AG04449 (cell line): ENCODE measurements around the gene COL26A1.
A peak's percentile ranks its signal among the peaks of the same experiment; 100 is the strongest.

Source experiments
- CTCF ChIA-PET: fragments of 350-600 bp; formaldehyde crosslinking; extraction: SDS; loops from one replicate; lab custom pipeline; 2021; ENCODE audit warnings: antibody characterized with exemption; lab: Yijun Ruan, JAX
- POLR2A ChIA-PET: fragments of 400-600, 350-600 bp; formaldehyde crosslinking; extraction: SDS; loops from one replicate; lab custom pipeline; 2020; ENCODE audit warnings: antibody characterized with exemption, inconsistent platforms; lab: Yijun Ruan, JAX
- DNase-seq: peaks from one replicate; pipeline ENCODE4 v3.0.0-alpha.2; 2010; ENCODE audit warnings: low read depth, low spot score
- H3K4me3 ChIP-seq: 2 replicates; pipeline ENCODE4 v1.5.1; 2011; ENCODE audit warnings: low read depth, mild to moderate bottlenecking, control low read depth, low read length
- CTCF ChIP-seq: IDR thresholded peaks from one replicate; pipeline ENCODE4 v1.5.1; 2011; ENCODE audit warnings: mild to moderate bottlenecking, moderate library complexity, low read length, control low read depth, inconsistent platforms; ENCODE audit not compliant: insufficient read depth; ENCODE audit errors: missing control alignments

The COL26A1 gene

GRCh38 chr7:101352920-101353308 lies 9.8 kb upstream of the COL26A1 start:
- DNase-seq = no peak
- no peak overlapping the region for H3K4me3 ChIP-seq
- TF ChIP-seq CTCF = no peak
- POLR2A ChIA-PET = no interaction called here
- CTCF ChIA-PET = interaction anchor here (0.6 kb wide), 1 partner anchor 155 kb away, joined by 3 read pairs; no protein-coding TSS in a partner anchor

- CTCF ChIA-PET = no interaction called here
- POLR2A ChIA-PET = no interaction called here
- TF ChIP-seq CTCF = no peak
- DNase-seq = no peak
- H3K4me3 ChIP-seq = no peak overlapping the region
Measured at GRCh38 chr7:101357433-101357832, 5.2 kb upstream of the COL26A1 start.

GRCh38 chr7:101363196-101363733 lies 590 bp downstream of the COL26A1 start:
- no peak overlapping the region; the same call in 1 of the 2 replicates for H3K4me3 ChIP-seq
- ChIA-PET POLR2A (no interaction called here), CTCF (interaction anchor here (0.8 to 6.1 kb wide), 15 partner anchors 10 to 180 kb away, joined by 3 to 64 read pairs (median 4); no protein-coding TSS in a partner anchor)
- TF ChIP-seq CTCF = no peak
- no peak for DNase-seq

GRCh38 chr7:101363734-101364374 lies 1.2 kb downstream of the COL26A1 start:
- peak; percentile 85 for TF ChIP-seq CTCF
- peak overlapping the region; percentile 36 for H3K4me3 ChIP-seq
- ChIA-PET CTCF (interaction anchor here (0.7 to 6.1 kb wide), 42 partner anchors 9 to 908 kb away, joined by 3 to 64 read pairs (median 5); partner anchors contain the start of gene IFT22), POLR2A (no interaction called here)
- no peak for DNase-seq

- POLR2A ChIA-PET = no interaction called here
- CTCF ChIA-PET = interaction anchor here (1.1 to 6.1 kb wide), 7 partner anchors 36 to 174 kb away, joined by 4 to 64 read pairs (median 6); no protein-coding TSS in a partner anchor
- no peak overlapping the region for H3K4me3 ChIP-seq
- DNase-seq = no peak
- TF ChIP-seq CTCF = no peak
Measured at GRCh38 chr7:101365956-101366355, 3.3 kb downstream of the COL26A1 start.

GRCh38 chr7:101367676-101368075 lies 5.0 kb downstream of the COL26A1 start:
- no peak for TF ChIP-seq CTCF
- no peak overlapping the region for H3K4me3 ChIP-seq
- POLR2A ChIA-PET = no interaction called here
- no peak for DNase-seq
- CTCF ChIA-PET = interaction anchor here (1.1 to 2.3 kb wide), 5 partner anchors 23 to 171 kb away, joined by 3 to 8 read pairs (median 5); no protein-coding TSS in a partner anchor
